SK-N-SH treated with all-trans-retinoic acid at 6 μM for 48 hours (cell line): Measurements from ENCODE around the gene CYP26C1.

Experiments
- BACH2 ChIP-seq: fragments of 250-450 bp; sonication (Bioruptor Pico); IDR thresholded peaks from 2 replicates; pipeline ENCODE4 v1.9.0; 2021; ENCODE audit warnings: mild to moderate bottlenecking, borderline replicate concordance
- ISL1 ChIP-seq: fragments of 250-450 bp; sonication (Bioruptor Pico); IDR thresholded peaks from 2 replicates; pipeline ENCODE4 v2.1.2; 2022; ENCODE audit warnings: mild to moderate bottlenecking, moderate library complexity
- TCF4 ChIP-seq: fragments of 250-450 bp; sonication (Bioruptor Pico); IDR thresholded peaks from 2 replicates; pipeline ENCODE4 v1.8.0; 2021; ENCODE audit warnings: mild to moderate bottlenecking, moderate library complexity, borderline replicate concordance
- ZC3H10 ChIP-seq: fragments of 250-450 bp; sonication (Bioruptor Pico); IDR thresholded peaks from 2 replicates; pipeline ENCODE4 v1.5.1; 2021; ENCODE audit warnings: mild to moderate bottlenecking, moderate library complexity
- ZNF8 ChIP-seq: fragments of 450-650 bp; formaldehyde crosslinking; IDR thresholded peaks from 2 replicates; pipeline ENCODE4 v1.5.0; 2020; ENCODE audit warnings: mild to moderate bottlenecking, moderate library complexity

DNA sequence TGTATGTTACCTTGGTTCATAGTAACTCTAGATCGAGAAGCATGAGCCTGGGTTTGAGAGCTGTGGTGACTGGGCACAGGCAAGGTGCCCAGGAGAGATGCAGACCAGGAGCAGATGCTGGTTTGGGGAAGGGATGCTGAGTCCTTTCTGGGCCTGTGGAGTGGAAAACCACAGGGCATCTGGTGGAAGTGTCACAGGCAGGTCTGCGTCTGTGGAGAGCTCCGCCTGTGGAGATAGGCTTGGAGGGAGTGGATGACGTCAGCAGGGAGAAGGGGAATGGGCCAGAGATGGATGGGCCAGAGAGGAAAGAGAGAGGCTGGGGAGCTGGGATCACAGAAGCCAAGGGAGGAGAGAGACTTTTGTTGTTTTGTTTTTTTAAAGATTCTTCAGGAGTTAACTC, 27.9 kb downstream of the CYP26C1 start:
- TF ChIP-seq BACH2 (no peak), ZNF8 (CRISPR knock-in tag) (no peak), ZC3H10 (CRISPR knock-in tag) (no peak), ISL1 (CRISPR knock-in tag) (no peak), TCF4 (CRISPR knock-in tag) (no peak)
